ENCODE measurements around the gene URB2. TPM values are rescaled to one million over a fixed set of nuclear protein-coding genes. Genes with fewer than 3 reads are reported as not detected.

The URB2 gene
- total and polyA plus RNA-seq, 8 donors, result 1.5 to 16.8 (median 4.1) TPM; not detected in 1

DNA sequence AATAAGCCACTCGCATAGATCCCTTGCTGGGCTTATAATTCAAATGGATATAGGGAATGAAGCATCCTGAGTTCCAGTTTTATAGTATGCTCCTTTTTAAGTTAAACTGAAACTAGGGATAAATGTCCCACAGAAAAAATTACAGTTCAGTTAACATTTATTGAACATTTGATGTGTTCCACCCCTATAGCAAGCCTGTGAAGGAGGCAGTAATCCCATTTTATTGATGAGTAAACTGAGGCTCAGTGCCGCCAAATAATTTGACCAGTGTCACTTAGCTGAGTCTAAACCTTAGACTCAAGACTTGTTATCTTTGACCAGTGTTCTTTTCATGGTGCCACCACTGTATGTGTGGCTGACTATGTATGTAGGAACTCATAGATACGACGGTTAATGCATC is 22.4 kb downstream of the URB2 start:
- WGBS, 5 donors, result 95 to 98% (median 96%) methylated on average over 4 of the region's 4 CpGs
- no peaks in the 10 kb centered on the region for H3K4me1 ChIP-seq
- no peaks in the 10 kb centered on the region for H3K9me3 ChIP-seq
- intact Hi-C loops (cut with DNase I; ENCODE audit: low total_unique reads), result no loop called here
- TF ChIP-seq, protein P1, sequence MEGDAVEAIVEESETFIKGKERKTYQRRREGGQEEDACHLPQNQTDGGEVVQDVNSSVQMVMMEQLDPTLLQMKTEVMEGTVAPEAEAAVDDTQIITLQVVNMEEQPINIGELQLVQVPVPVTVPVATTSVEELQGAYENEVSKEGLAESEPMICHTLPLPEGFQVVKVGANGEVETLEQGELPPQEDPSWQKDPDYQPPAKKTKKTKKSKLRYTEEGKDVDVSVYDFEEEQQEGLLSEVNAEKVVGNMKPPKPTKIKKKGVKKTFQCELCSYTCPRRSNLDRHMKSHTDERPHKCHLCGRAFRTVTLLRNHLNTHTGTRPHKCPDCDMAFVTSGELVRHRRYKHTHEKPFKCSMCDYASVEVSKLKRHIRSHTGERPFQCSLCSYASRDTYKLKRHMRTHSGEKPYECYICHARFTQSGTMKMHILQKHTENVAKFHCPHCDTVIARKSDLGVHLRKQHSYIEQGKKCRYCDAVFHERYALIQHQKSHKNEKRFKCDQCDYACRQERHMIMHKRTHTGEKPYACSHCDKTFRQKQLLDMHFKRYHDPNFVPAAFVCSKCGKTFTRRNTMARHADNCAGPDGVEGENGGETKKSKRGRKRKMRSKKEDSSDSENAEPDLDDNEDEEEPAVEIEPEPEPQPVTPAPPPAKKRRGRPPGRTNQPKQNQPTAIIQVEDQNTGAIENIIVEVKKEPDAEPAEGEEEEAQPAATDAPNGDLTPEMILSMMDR (IDR thresholded peaks at IDR 0.05), result no peak
- TF ChIP-seq POLR2A (IDR thresholded peaks at IDR 0.05) (no peak), POLR2AphosphoS5 (IDR thresholded peaks at IDR 0.05) (no peak), EP300 (IDR thresholded peaks at IDR 0.05) (no peak)
- no peaks in the 10 kb centered on the region for H3K27me3 ChIP-seq
- peaks cover 49 to 98% (median 93%) of the 10 kb centered on the region in 4 donors for H3K36me3 ChIP-seq
- no peak overlapping the region for H3K27ac ChIP-seq
- no peak for DNase-seq
- H3K4me3 ChIP-seq, result no peak overlapping the region

DNA sequence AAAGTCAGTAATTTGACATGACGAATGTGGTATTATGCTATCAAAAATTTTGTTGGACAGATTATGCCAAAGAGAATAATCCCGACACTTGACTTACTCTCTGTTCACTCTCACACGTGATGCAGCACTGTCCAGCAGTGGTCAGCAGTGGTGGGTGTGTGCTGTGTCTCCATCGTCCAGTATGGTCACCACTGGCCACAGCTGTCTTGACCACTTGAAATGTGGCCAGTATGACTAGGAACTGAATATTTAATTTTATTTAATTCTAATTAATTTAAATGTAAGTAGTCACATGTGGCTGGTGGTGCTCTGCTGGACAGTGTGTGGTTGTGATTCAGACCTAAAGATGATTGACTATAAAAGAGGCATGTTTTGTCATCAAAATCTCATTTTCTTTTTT is 24.0 kb downstream of the URB2 start:
- Histone ChIP-seq H3K4me1 (no peaks in the 10 kb centered on the region), H3K36me3 (peaks cover 49 to 96% (median 92%) of the 10 kb centered on the region in 4 donors), H3K9me3 (no peaks in the 10 kb centered on the region), H3K4me3 (no peak overlapping the region), H3K27me3 (no peaks in the 10 kb centered on the region), H3K27ac (no peak overlapping the region)
- TF ChIP-seq POLR2A (IDR thresholded peaks at IDR 0.05) (no peak), POLR2AphosphoS5 (IDR thresholded peaks at IDR 0.05) (no peak)
- TF ChIP-seq, protein P1 (IDR thresholded peaks at IDR 0.05), result no peak
- WGBS, 5 donors, result 89 to 96% (median 95%) methylated on average over 4 of the region's 4 CpGs
- DNase-seq, result no peak
- intact Hi-C loops (cut with DNase I; ENCODE audit: low total_unique reads), result no loop called here

DNA sequence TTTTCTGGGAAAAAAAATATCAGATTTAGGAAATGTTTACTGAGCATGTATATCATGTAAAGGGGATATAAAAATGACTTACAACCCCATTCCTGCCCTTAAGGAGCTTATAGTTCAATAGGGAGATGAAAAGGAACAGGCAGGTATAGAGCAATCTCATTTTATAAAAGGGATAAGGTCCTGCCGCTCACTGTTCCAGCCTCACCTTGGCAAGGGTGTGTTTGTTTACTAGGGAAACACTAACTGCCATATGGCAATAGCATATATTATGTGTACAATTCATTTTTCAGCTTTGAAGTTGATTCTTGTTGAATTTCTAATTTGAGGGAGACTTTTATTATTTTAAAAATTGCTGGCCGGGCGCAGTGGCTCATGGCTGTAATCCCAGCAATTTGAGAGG is 25.5 kb downstream of the URB2 start:
- intact Hi-C loops (cut with DNase I; ENCODE audit: low total_unique reads), result no loop called here
- no peaks in the 10 kb centered on the region for H3K9me3 ChIP-seq
- no peak overlapping the region for H3K4me3 ChIP-seq
- TF ChIP-seq, protein P1 (IDR thresholded peaks at IDR 0.05), result no peak
- H3K27ac ChIP-seq, result no peak overlapping the region
- no peak for DNase-seq
- H3K27me3 ChIP-seq, result no peaks in the 10 kb centered on the region
- WGBS, 5 donors, result 79 to 88% (median 86%) methylated on average over 3 of the region's 3 CpGs
- no peaks in the 10 kb centered on the region for H3K4me1 ChIP-seq
- peaks cover 42 to 96% (median 92%) of the 10 kb centered on the region in 4 donors for H3K36me3 ChIP-seq

DNA sequence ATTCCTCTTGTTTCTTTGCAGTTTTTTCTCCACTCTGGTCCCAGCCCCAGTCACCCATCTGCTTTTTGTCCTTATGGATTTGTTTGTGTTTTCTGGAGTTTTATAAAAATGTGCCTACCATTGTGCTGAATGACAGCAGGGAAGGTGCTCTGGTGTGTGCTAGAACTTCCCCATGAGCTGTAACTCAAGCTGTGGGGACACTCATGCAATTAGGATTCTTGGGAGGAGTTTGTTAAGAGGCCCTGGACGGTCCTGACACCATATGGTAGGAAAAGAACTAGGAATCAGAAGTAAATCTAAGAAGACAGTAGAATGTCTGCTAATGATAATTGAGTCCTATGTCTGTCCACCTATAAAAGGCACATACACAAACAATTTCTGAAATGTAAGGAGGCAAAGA is 27.4 kb downstream of the URB2 start:
- no peak for DNase-seq
- Histone ChIP-seq H3K4me3 (no peak overlapping the region), H3K9me3 (no peaks in the 10 kb centered on the region), H3K27ac (no peak overlapping the region), H3K27me3 (no peaks in the 10 kb centered on the region), H3K36me3 (peaks cover 41 to 95% (median 88%) of the 10 kb centered on the region in 4 donors), H3K4me1 (no peaks in the 10 kb centered on the region)
- TF ChIP-seq POLR2A (IDR thresholded peaks at IDR 0.05), result no peak
- no peak for TF ChIP-seq EP300 (IDR thresholded peaks at IDR 0.05)
- no peak for TF ChIP-seq POLR2AphosphoS5 (IDR thresholded peaks at IDR 0.05)
- TF ChIP-seq, protein P1 (IDR thresholded peaks at IDR 0.05), result no peak
- intact Hi-C loops (cut with DNase I; ENCODE audit: low total_unique reads), result no loop called here
- 74 to 94% (median 80%) methylated on average over 1 of the region's 1 CpG for WGBS, 5 donors

Data from stomach (tissue), 9 donors.